ENCODE results near the gene CBLL1. TPM values are rescaled to one million over a fixed set of nuclear protein-coding genes. Genes with fewer than 3 reads are reported as not detected.
A peak's percentile ranks its signal among the peaks of the same experiment; 100 is the strongest.

The CBLL1 gene
- total and polyA plus RNA-seq, 2 of the 13 experiments (the other 11 are each of a cell fraction or from before 2014, with no cell fraction given) = 8.8 to 10.5 TPM

- H3K4me1 ChIP-seq (ENCODE audit: insufficient read depth, low read length) = peaks cover 64% of the 10 kb centered on the region
- H3K27ac ChIP-seq (ENCODE audit: extremely low read length, insufficient read depth, low read length) = peak overlapping the region; percentile 28
- intact Hi-C loops (cut with micrococcal nuclease; ENCODE audit: unreplicated experiment) = no loop called here
- no peaks in the 10 kb centered on the region for H4K20me1 ChIP-seq (ENCODE audit: insufficient read depth, low read length)
- no peaks in the 10 kb centered on the region for H3K27me3 ChIP-seq (ENCODE audit: control insufficient read depth in 1 of 2, insufficient read depth in 2 of 2, low read length in 2 of 2)
- no peaks in the 10 kb centered on the region for H3K9me3 ChIP-seq (ENCODE audit: low read length)
- no TSS peak for BruUV-seq (replicated peaks)
- H2AFZ ChIP-seq (ENCODE audit: low read length) = peak overlapping the region; percentile 47
- in situ Hi-C loops (cut with HindIII; ENCODE audit: extremely low pct_ligation_motif_present, low pct_unique_long_range_greater_than_20kb) = no loop called here
- POLR2A ChIA-PET = no interaction called here
- WGBS (ENCODE audit: low lambda C conversion rate) = 92% methylated on average over 3 of the region's 3 CpGs
- FAIRE-seq (no peak), ATAC-seq (no peak), DNase-seq (ENCODE audit: low spot score) (no peak)
- no peaks in the 10 kb centered on the region for H3K36me3 ChIP-seq (replicated peaks in 1 of 2; ENCODE audit: control insufficient read depth in 1 of 2, insufficient read depth in 2 of 2, low read length in 2 of 2)
- TF ChIP-seq MIER2 (CRISPR knock-in tag; IDR thresholded peaks at IDR 0.05) (no peak), MED1 (CRISPR knock-in tag; IDR thresholded peaks at IDR 0.05) (no peak), GATA4 (IDR thresholded peaks at IDR 0.05; ENCODE audit: borderline replicate concordance, low read depth) (no peak)
- CTCF ChIA-PET (ENCODE audit: low intra/inter-chr PET ratio, low total read pairs) = no interaction called here
- no peak overlapping the region for H3K9ac ChIP-seq (ENCODE audit: insufficient read depth, low read depth, low read length)
- no peaks in the 10 kb centered on the region for H3K79me2 ChIP-seq (ENCODE audit: insufficient read depth, low read length)
- no peak overlapping the region for H3K4me2 ChIP-seq (ENCODE audit: low read depth, low read length)
- H3K4me3 ChIP-seq (replicated peaks in 1 of 3; ENCODE audit: insufficient read depth in 1 of 3, low read depth in 2 of 3, low read length in 3 of 3) = no peak overlapping the region
Measured at GRCh38 chr7:107777702-107778101, 33.8 kb downstream of the CBLL1 start.

GRCh38 chr7:107778283-107778682, 34.3 kb downstream of the CBLL1 start:
- intact Hi-C loops (cut with micrococcal nuclease; ENCODE audit: unreplicated experiment) (no loop called here), in situ Hi-C loops (cut with HindIII; ENCODE audit: extremely low pct_ligation_motif_present, low pct_unique_long_range_greater_than_20kb) (no loop called here)
- TF ChIP-seq MAFK (conservative IDR thresholded peaks at IDR 0.05 in 1 of 2, IDR thresholded peaks at IDR 0.05 in 1 of 2; ENCODE audit: low read length in 2 of 2) (0 out of 4 replicates have a peak, but pooled peaks of 1 of the 2 experiments have one; percentile 1), HNF4A (CRISPR knock-in tag; IDR thresholded peaks at IDR 0.05) (peak; percentile 17; the same call in 1 of the 2 replicates), ERF (CRISPR knock-in tag; IDR thresholded peaks at IDR 0.05) (0 out of 2 replicates have a peak, but pooled peaks have one; percentile 10)
- TF ChIP-seq, protein P1, sequence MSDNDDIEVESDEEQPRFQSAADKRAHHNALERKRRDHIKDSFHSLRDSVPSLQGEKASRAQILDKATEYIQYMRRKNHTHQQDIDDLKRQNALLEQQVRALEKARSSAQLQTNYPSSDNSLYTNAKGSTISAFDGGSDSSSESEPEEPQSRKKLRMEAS (IDR thresholded peaks at IDR 0.05) = no peak
- Histone ChIP-seq H3K27ac (ENCODE audit: extremely low read length, insufficient read depth, low read length) (peak overlapping the region; percentile 85), H2AFZ (ENCODE audit: low read length) (no peak overlapping the region), H3K4me2 (ENCODE audit: low read depth, low read length) (peak overlapping the region; percentile 64), H3K36me3 (replicated peaks in 1 of 2; ENCODE audit: control insufficient read depth in 1 of 2, insufficient read depth in 2 of 2, low read length in 2 of 2) (no peaks in the 10 kb centered on the region), H3K79me2 (ENCODE audit: insufficient read depth, low read length) (no peaks in the 10 kb centered on the region), H3K27me3 (ENCODE audit: control insufficient read depth in 1 of 2, insufficient read depth in 2 of 2, low read length in 2 of 2) (no peaks in the 10 kb centered on the region), H4K20me1 (ENCODE audit: insufficient read depth, low read length) (no peaks in the 10 kb centered on the region), H3K4me3 (replicated peaks in 1 of 3; ENCODE audit: insufficient read depth in 1 of 3, low read depth in 2 of 3, low read length in 3 of 3) (no peak overlapping the region), H3K4me1 (ENCODE audit: insufficient read depth, low read length) (peaks cover 69% of the 10 kb centered on the region), H3K9me3 (ENCODE audit: low read length) (no peaks in the 10 kb centered on the region), H3K9ac (ENCODE audit: insufficient read depth, low read depth, low read length) (no peak overlapping the region)
- DNase-seq (ENCODE audit: low spot score) (no peak), FAIRE-seq (no peak), ATAC-seq (no peak)
- ChIA-PET POLR2A (no interaction called here), CTCF (ENCODE audit: low intra/inter-chr PET ratio, low total read pairs) (no interaction called here)
- BruUV-seq (replicated peaks) = no TSS peak
- WGBS (ENCODE audit: low lambda C conversion rate) = 60% methylated on average over 4 of the region's 4 CpGs

Measured in HepG2 (cell line).